BJ (cell line): ENCODE measurements around the gene ADCK2. TPM values are rescaled to one million over a fixed set of nuclear protein-coding genes. Genes with fewer than 3 reads are reported as not detected.
"Not testable (repeated sequence)": the region's sequence is repeated elsewhere in the genome, so short reads cannot be mapped to it uniquely, and the experiment has no call there.

Source experiments
- CTCF ChIA-PET: fragments of 350-600 bp; formaldehyde crosslinking; extraction: SDS; loops from one replicate; lab custom pipeline; 2021; ENCODE audit warnings: antibody characterized with exemption, inconsistent platforms; lab: Yijun Ruan, JAX
- POLR2A ChIA-PET: fragments of 300-600 bp; sonication (Branson Sonifier 250); formaldehyde crosslinking; extraction: SDS; loops from one replicate; lab custom pipeline; 2021; ENCODE audit warnings: antibody characterized with exemption; lab: Charles Lee
- DNase-seq: peaks from one replicate; pipeline ENCODE4 v3.0.0-alpha.2; 2011; ENCODE audit warnings: low read depth
- H3K27me3 ChIP-seq: 2 replicates; pipeline ENCODE4 v1.6.0; 2011; ENCODE audit warnings: low read length; ENCODE audit not compliant: control insufficient read depth, insufficient read depth
- H3K36me3 ChIP-seq: 2 replicates; pipeline ENCODE4 v1.5.1; 2011; ENCODE audit warnings: low read length; ENCODE audit not compliant: control insufficient read depth, insufficient read depth
- H3K4me3 ChIP-seq: 2 replicates; pipeline ENCODE4 v1.5.1; 2011; ENCODE audit warnings: low read depth, mild to moderate bottlenecking, control low read depth, low read length
- CTCF ChIP-seq: IDR thresholded peaks from 2 replicates; pipeline ENCODE4 v1.5.1; 2011; ENCODE audit warnings: low read depth, mild to moderate bottlenecking, control low read depth, inconsistent platforms, low read length, moderate library complexity; ENCODE audit not compliant: insufficient read depth
- polyA minus RNA-seq: library from RNA; depleted of rRNA, polyadenylated mRNA; stranded (reverse); fragments of >200 nt; gene quantifications from 2 replicates; pipeline ENCODE4 v1.2.3, GENCODE V29; 2011; rRNA and poly(A)+ RNA removed
- polyA plus RNA-seq: library from polyadenylated mRNA; depleted of rRNA; stranded (reverse); fragments of >200 nt; gene quantifications from 2 replicates; pipeline ENCODE4 v1.2.3, GENCODE V29; 2011; rRNA removed

The ADCK2 gene
- polyA plus RNA-seq (13.7 and 15.4 TPM in 2 replicates), polyA minus RNA-seq (7.6 and 11.3 TPM in 2 replicates)

- peak within 1 kb of the TSS; percentile 65 for H3K4me3 ChIP-seq
- TF ChIP-seq CTCF, result no peak
- no peaks in the 10 kb centered on the region for H3K27me3 ChIP-seq
- H3K36me3 ChIP-seq, result no peaks in the 10 kb centered on the region
- no peak for DNase-seq
- POLR2A ChIA-PET, result no interaction called here
- CTCF ChIA-PET, result interaction anchor here (3.3 kb wide), 1 partner anchor 155 kb away, joined by 11 read pairs; no protein-coding TSS in a partner anchor
Observed at GRCh38 chr7:140672382-140673062, at the start of gene ADCK2. TSS of gene ADCK2 (plus strand) at chr7:140672945. CDS start at chr7:140673331, 386 bp downstream.

- ChIA-PET CTCF (no interaction called here), POLR2A (no interaction called here)
- Histone ChIP-seq H3K27me3 (no peaks in the 10 kb centered on the region), H3K36me3 (no peaks in the 10 kb centered on the region), H3K4me3 (no peak overlapping the region)
- TF ChIP-seq CTCF, result no peak
- DNase-seq, result no peak
Observed at GRCh38 chr7:140623980-140624379, 48.8 kb upstream of the ADCK2 start.

- no peak for DNase-seq
- POLR2A ChIA-PET, result no interaction called here
- no peaks in the 10 kb centered on the region for H3K27me3 ChIP-seq
- H3K36me3 ChIP-seq, result no peaks in the 10 kb centered on the region
- CTCF ChIA-PET, result interaction anchor here (1.3 kb wide), 1 partner anchor 19 kb away, joined by 3 read pairs; no protein-coding TSS in a partner anchor
- no peak overlapping the region for H3K4me3 ChIP-seq
- TF ChIP-seq CTCF, result no peak
Observed at GRCh38 chr7:140624392-140625191, 48.2 kb upstream of the ADCK2 start.

- POLR2A ChIA-PET, DNase-seq, H3K36me3 ChIP-seq, H3K27me3 ChIP-seq, H3K4me3 ChIP-seq: not testable (repeated sequence)
- CTCF ChIA-PET, result interaction anchor here (1.3 kb wide), 1 partner anchor 20 kb away, joined by 3 read pairs; no protein-coding TSS in a partner anchor
Observed at GRCh38 chr7:140625192-140625558, 47.6 kb upstream of the ADCK2 start.

GRCh38 chr7:140625908-140626868 lies 46.6 kb upstream of the ADCK2 start:
- ChIA-PET CTCF (interaction anchor here (1.1 to 1.3 kb wide), 3 partner anchors 21 to 108 kb away, joined by 3 to 6 read pairs (median 4); no protein-coding TSS in a partner anchor), POLR2A (interaction anchor here (0.6 kb wide), 1 partner anchor 50 kb away, joined by 8 read pairs; no protein-coding TSS in a partner anchor)
- H3K36me3 ChIP-seq, result no peaks in the 10 kb centered on the region
- no peaks in the 10 kb centered on the region for H3K27me3 ChIP-seq
- TF ChIP-seq CTCF, result no peak
- no peak overlapping the region for H3K4me3 ChIP-seq
- DNase-seq, result peak; percentile 97
